Activated CD8-positive, alpha-beta memory T cell treated with anti-CD3 and anti-CD28 coated beads, Interleukin-2, amount 50 U/mL, for 1 hour (primary cell): ENCODE measurements around the gene DMRT1.

Experiments used
- DNase-seq: peaks from one replicate; pipeline ENCODE4 v3.0.0-alpha.2; 2020; ENCODE audit errors: extremely low read depth

The DMRT1 gene

DNA sequence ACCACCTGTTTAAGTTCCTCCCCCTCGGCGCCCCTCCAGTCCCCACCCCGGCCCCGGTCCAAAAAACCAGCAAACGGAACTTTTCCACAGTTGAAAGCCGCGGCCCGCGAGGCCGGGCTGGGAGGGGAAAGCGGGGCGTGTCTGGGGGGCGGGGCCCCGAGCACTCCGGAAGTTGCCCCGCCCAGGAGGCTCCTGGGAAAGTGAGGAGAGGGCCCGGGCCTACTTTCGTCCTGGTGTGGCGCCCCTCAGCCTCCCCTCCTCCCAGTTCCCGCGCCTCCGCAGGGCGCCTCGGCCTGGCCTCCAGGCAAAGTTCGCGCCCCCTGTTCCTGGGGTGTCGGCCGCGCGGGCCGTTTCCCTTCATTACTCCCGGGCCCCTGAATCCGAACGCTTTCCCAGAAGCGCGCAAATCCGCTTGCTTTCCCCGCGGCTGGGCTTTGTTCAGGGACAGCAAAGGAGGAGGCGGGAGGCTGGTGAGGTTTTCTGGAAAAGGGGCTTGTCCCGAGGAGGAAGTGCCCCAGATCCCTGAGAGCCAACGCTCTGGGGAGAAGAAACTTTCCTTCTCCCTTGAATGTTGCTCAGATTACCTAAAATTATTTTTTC is 130.5 kb downstream of the DMRT1 start:
- DNase-seq = no peak

DNA sequence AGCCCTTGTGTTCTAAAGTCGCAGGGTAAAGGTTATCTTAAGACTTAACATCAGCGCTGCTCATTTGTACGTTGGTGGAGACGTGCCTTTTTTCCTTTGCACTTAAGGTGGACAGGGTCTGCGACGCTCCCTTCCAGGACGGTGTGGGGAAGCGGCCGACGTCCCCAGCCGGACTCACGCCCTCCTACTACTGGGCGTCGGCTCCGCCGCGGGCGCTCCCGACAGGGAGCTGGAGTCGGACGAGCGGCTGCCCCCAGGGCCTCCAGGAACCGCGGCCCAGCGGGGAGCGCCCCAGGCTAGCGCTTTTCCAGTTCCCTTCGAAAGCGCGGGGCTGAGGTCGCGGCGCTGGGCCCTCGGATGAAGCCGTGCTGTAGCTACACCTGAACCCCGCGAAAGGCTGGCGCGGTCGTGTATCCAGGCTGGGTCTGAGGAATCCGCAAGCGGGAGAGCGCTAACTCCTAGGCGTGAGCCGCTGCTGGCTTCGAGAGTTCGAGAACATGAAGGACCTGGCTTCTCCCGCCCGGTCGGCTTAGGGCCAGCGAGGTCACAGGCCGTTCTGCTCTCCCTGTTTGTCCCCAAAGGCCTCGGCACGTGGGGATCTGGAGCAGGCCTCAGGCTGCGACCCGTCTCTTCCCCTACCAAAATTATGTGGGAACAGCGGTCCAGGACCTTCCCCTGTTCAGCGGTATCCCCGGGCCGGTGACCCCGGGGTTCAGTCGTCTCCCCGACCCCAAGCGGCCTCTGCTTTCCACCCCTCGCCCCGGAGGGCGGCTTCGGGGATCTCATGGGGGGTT is 131.2 kb downstream of the DMRT1 start:
- DNase-seq = no peak

GRCh38 chr9:973295-973834 is 131.9 kb downstream of the DMRT1 start:
- DNase-seq = no peak

DNA sequence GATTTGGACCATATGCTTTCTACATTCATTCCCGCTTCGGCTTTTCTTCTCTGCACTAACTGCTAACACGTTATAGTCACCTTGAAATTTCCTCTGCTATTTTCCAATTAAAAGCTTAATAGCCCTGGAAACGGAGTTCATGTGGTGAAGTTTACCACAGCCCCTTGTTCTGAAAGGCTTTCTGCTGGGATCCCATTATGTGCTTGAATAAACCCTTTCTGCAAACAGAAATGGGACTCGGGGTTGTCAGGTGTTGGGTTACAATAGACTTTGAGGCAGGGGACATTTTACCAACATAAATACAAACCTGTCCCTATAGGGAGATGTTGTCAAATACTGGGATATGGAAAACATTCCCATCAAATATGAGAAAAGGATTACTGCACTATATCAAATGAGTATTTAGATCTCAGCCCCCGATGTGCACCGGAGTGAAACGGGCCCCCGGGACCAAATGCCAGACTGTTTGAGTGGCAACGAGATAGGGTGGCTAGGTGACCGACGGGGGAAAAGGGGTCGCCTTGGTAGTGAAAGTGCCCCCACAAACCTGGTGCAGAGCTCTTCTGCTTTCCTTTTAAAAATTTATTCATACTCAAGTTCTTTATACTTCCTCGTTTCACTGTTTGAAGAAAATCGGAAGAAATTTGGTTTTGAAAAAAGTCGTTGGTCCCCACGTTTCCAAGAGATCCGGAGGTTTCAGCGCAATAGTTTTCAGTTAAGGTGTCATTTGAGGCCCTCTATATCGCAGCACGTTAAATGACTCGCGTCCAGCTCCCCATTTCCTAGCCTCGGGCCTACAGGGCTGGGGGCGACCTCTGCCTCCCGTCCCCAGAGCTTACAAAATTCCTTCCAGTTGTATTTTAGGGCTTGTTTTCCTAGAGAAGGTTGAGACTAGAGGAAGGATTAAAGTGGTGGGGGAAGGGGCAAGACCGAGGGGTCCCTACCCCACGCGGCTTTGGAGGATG is 132.8 kb downstream of the DMRT1 start:
- DNase-seq = no peak

- DNase-seq = no peak
Measured at GRCh38 chr9:974996-975739, 133.7 kb downstream of the DMRT1 start.

DNA sequence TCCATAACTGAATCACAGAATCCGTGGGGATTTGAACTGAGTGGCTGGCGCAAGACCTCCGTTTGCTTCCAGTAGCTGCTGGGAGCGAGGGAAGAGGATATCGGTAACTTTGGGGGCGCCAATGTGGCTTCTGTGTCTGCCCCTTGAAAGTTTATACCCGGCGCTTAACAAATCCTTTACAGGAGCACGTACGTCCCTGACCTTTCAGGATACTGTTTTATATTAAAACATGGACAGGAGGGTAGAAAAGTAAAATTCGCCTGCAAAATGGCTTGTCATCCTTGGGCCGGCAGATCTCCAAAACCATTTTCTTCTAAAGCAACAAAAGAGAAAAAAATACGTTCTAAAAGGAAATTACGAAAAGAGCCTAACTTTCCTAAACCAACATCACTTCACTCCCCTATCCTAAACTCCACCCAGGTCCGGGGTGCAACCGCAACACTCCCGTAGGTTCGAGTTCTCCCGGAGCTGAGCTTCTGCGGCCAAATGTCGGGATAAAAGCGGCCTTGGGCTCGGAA is 134.3 kb downstream of the DMRT1 start:
- no peak for DNase-seq

DNA sequence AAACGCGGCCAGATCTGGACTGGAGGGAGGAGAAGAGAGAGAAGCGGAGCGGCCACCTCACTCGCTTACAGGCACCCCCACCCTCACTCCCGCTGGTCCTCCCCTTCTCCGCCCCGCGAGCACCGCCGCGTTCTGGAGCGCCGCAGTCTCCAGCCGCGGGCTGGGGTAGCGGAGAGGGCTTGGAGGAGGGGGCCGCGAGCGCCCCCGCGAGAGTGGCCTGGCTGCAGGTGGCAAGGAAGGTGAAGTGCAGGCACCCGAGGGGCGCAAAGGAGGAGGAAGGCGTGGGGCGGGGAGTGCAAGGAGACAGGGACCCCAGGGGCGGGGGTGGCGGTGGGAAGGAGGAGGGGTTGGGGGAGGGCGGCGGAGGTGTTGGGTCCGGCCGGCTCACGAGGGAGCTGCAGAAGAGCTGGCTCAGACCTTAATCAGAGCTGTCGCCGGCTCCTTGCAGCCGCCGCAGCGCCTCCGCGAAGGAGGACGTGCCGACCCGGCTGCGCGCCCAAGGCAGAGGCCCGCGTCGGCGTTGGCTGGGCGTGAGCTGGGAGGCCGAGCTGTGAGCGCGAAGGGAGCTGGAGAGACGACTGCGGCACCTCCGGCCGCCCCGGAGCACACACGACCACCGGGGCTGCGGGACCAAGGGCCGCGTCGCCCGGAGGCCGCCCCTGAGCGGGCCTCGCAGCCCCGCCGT is 134.9 kb downstream of the DMRT1 start, which contains the start of gene DMRT3:
Gene DMRT3, plus strand, starts transcription at position 398 of the 685 bp plus-strand sequence. CDS start 347 bp downstream, outside the sequence.
- no peak for DNase-seq

DNA sequence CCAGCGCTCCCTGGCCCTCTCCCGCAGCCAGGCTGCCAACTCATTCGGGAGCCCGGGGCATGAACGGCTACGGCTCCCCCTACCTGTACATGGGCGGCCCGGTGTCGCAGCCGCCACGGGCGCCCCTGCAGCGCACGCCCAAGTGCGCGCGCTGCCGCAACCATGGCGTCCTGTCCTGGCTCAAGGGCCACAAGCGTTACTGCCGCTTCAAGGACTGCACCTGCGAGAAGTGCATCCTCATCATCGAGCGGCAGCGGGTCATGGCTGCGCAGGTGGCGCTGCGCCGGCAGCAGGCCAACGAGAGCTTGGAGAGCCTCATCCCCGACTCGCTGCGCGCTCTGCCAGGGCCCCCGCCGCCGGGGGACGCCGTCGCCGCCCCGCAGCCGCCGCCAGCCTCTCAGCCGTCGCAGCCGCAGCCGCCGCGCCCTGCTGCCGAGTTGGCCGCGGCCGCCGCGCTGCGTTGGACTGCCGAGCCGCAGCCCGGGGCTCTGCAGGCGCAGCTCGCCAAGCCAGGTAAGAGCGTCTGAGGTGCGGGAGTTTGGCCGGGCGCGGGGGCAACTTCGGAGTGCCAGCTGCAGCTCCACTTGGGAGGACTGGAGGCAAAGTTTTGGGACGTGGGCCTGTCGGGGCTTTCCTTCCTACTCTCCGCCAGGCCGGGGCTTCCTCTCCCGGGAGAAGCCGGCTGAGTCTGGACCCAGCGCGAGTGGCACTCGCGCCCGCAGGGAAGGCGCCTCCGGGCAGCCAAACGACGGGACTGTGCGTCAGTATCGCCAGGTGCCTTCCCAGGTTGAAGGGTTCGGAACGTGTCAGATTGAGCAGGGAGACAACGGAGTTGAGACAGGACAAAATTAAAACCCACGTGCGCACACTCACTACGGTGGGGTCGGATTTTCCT is 135.7 kb downstream of the DMRT1 start:
- no peak for DNase-seq

DNA sequence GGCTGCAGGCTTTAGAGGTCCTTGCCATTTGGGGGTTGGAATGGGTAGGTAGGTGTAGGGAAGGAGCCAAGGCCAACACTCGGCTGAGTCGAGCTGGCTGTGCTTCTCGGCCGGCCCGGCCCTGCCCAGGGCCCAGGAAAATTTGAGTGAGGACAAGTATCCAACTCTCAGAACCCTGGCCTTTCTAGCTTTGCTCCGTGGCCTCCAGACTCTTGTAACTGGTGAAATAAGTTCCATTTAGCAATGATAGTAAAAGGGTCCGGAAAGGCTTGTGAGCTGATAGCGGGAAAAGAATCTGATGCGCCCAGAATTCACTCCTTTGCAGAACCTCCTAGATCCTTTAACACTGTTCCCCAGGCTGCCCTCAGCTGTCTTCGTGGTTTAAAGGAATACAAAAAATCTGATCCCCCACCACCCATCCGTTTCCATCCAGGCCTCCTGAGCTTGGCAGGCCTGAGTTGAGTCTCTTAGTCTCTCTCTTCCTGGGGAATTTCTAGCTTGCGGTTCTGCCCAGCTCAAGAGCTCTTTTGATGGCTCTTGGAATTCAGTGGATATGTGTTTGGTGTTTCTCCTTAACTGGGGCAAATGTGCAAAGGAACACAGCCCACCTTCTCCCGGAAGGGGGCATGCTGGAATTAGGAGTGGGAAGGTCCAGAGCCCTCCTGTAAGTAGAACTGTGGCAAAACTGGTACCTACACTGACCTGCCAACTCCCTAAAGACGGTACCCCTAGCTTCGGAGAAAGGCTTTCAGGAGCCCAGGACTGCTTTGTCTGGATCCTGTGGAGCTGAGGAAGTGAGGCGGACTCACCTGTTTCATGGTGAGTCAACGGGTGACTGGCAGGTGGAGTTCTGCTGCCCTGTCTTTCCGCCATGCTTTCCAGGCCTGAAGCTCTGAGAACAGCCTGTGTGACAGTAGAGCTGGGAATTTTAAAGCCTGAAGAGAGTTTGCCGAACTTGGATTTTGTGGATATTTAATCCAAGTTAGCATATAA is 136.6 kb downstream of the DMRT1 start:
- DNase-seq = no peak

GRCh38 chr9:979983-980382 is 138.5 kb downstream of the DMRT1 start:
- DNase-seq = no peak

DNA sequence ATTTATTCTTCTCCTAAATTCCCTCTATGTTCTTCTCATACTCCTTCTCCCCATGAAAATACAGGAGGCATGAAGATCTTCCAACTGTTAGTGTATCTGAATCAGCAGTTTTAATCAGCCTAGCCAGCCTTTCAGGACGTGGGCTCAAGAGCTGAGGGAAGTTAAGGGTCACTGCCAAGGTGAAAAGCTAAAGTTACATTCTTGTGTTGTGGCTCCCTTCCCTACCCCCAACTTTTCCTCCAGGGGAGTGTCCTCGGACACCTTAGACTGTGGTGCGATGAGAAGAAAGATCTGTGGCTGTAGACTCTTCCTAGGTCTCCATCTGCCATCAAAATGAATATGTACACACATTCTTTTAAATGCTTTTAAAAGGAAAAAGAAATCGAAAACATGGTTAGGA is 139.1 kb downstream of the DMRT1 start:
- DNase-seq = no peak

DNA sequence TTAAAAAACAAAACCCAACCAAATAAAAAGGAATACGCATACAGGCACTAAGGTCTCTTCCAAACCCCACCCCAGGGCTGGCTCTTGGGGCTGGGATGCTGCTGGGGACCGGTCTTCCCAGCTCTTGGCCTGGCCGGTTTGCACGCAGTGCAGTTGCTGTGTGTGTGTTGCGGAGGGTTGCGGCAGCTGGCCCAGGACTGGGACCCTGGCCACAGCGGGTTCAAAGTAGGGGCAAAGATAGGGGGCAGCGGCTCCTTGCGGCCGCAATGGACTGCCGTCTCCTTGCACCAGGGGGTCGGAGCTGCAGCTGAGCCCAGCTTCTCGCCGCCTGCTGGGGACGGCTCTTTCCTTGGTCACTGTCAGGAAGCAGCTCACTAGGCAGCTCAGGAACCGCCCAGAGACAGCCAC is 140.0 kb downstream of the DMRT1 start:
- DNase-seq = no peak

DNA sequence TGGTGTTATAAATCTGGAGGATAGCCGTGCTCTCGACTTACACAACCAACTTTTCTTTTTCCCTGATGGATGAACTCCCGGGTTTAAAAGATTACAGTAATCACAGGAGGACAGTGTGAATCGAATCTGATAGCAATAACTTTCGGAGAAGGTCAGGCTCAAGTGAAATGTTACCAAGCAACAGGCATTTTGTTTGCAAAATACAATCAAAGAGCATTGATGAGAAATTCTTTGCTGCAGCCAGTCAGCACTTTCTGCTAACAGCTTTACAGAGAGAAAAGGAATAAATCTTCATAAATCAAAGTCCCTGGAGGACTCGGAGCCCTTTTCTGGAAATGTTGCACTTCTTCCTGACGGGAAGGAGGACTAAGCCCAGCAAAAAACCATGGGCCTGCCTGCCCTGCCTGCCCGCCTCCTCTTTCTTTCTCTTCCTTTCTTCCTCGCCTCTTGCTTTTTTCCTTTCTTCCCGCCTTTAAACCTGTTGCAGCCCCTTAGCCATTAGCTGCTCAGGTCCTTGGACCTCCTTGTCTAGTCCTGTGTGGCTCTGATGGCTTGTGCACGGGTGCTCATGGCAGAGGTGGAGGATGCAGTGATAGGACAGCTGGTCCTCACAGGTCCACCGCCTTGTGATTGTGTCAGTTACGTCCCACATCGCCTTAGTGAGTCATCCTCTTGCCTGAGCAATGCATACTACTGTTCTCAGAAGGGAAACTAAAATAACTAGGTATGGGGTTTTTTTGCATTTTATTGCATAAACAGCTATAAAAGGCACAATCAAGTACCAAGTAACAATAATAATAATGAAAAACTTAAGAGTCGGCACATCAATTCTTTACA is 141.1 kb downstream of the DMRT1 start:
- DNase-seq = no peak

DNA sequence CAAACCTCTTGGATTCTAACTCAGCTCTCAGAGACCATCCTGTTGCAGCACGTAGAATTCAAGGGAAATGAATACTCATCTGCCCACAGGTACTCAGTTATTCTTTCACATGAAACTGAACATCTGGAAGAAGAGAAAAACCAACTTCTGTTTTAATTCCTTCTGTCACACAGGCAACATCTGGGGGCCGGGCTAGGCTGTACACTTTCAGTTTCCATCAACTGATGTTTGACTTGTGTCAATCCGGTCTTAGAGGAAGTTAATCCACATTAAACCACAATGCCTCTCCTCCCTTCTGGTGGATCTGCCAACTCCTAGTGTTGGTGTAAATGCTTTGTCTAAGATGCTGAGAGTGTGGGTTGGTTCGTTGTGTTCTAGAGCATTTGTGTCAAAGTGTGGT is 152.5 kb downstream of the DMRT1 start:
- DNase-seq = no peak

GRCh38 chr9:995192-995591 is 153.7 kb downstream of the DMRT1 start:
- no peak for DNase-seq

DNA sequence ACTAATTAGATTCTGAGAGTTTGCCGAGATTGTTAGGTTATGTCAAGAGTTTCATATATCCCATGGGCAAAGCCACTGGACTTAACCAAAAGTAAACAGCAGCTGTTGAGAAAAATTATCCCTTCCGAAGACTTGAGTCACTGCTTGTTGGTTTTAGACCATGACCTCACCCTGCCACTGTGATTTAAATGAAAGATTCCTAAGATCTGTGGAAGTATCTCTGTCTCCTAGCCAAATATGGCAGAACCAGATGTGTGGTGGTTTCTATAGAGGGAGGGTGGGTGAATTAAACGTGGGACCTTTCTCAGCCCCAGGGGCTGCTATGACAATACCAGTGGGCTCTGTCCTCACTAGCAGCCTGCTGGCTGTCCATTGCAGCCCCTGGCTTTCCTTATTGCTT is 154.3 kb downstream of the DMRT1 start:
- no peak for DNase-seq
